ENCODE data around the gene CST6.

- TF ChIP-seq CTCF (conservative IDR thresholded peaks at IDR 0.05; ENCODE audit: low read depth in 2 of 2), result no peak
- no peak for TF ChIP-seq JUNB (IDR thresholded peaks at IDR 0.05; ENCODE audit: unreplicated experiment)
These were observed 28.8 kb upstream of the CST6 start for GRCh38 chr11:65982824-65983588.
